ENCODE measurements around the gene APOL1.

APOL1 gene

DNA sequence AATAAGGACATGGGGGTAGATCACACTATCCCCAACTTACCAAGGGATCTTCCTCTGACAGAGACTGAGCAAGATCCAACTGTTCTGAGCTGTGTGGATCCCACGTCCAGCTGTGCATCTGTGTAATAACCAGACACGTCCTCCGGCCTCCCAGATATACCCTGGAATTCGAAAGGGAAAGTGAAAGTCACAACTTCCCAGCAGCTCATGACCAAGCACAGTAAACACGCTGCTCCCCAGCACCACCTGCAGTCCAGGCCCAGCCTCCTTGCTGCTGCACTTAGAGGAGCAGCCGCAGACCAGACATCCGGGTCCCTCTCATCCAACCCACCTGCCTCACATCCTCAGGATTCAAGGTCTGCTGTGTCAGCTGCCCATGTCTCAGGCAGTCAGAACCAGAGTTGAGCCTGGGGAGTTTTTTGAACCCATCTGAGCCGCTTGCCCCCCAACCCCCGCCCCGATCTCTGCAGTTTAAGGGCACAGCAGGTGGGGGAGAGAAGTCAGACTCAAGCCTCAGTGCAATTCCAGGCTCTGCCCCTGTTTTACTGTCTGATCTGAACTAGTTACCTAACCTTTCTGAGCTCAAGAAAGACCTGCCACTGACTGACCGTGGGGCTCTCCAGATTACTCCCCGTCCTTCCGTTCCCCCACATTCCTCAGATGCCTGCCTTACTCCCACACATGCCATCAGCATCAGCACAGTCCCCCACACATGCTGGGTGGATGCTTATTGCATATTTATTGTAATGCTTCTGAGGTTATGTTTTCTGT, 13.3 kb upstream of the APOL1 start, which contains the start of gene APOL2:
Gene APOL2, minus strand, starts transcription at position 127 of the 771 bp plus-strand sequence. CDS start 6,365 bp downstream, outside the sequence.
- peak; percentile 16 for TF ChIP-seq POLR2A (IDR thresholded peaks at IDR 0.05; ENCODE audit: extremely low read depth, insufficient read length)
- TF ChIP-seq MYC (IDR thresholded peaks at IDR 0.05; ENCODE audit: low read depth, low read length), result peak; percentile 59; the same call in 1 of the 2 replicates
- TF ChIP-seq, protein P1, sequence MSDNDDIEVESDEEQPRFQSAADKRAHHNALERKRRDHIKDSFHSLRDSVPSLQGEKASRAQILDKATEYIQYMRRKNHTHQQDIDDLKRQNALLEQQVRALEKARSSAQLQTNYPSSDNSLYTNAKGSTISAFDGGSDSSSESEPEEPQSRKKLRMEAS (IDR thresholded peaks at IDR 0.05; ENCODE audit: low read depth, low read length), result peak; percentile 82
- TF ChIP-seq, protein P2, sequence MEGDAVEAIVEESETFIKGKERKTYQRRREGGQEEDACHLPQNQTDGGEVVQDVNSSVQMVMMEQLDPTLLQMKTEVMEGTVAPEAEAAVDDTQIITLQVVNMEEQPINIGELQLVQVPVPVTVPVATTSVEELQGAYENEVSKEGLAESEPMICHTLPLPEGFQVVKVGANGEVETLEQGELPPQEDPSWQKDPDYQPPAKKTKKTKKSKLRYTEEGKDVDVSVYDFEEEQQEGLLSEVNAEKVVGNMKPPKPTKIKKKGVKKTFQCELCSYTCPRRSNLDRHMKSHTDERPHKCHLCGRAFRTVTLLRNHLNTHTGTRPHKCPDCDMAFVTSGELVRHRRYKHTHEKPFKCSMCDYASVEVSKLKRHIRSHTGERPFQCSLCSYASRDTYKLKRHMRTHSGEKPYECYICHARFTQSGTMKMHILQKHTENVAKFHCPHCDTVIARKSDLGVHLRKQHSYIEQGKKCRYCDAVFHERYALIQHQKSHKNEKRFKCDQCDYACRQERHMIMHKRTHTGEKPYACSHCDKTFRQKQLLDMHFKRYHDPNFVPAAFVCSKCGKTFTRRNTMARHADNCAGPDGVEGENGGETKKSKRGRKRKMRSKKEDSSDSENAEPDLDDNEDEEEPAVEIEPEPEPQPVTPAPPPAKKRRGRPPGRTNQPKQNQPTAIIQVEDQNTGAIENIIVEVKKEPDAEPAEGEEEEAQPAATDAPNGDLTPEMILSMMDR (IDR thresholded peaks at IDR 0.05; ENCODE audit: low read depth, low read length), result peak; percentile 58
- peak; percentile 88 for DNase-seq (ENCODE audit: low read depth)
- H3K4me3 ChIP-seq (ENCODE audit: low read depth, low read length), result peak within 1 kb of the TSS; percentile 90

DNA sequence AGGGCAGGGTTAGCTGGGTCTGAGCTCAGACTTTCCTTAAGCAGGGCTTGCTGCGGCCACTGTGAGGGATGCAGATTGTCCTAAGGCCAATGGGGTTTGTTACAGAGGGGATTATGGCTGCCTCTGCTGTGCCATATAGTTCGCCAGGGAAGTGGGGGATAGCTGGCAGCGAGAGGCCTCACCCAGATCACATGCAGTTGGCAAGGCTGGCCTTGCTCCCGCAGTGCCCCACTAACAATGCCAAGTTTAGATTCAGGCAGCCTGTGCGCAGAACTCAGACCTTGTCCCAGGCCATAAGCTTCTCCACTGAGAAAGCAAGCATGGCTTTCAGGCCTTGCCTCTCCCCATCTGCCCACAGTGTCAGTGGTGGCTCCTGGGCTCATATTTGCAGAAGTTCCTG, 8.9 kb upstream of the APOL1 start:
- no peak for DNase-seq (ENCODE audit: low read depth)
- TF ChIP-seq, protein P2 (IDR thresholded peaks at IDR 0.05; ENCODE audit: low read depth, low read length), result no peak
- no peak for TF ChIP-seq MYC (IDR thresholded peaks at IDR 0.05; ENCODE audit: low read depth, low read length)
- TF ChIP-seq, protein P1 (IDR thresholded peaks at IDR 0.05; ENCODE audit: low read depth, low read length), result no peak
- TF ChIP-seq POLR2A (IDR thresholded peaks at IDR 0.05; ENCODE audit: extremely low read depth, insufficient read length), result no peak

DNA sequence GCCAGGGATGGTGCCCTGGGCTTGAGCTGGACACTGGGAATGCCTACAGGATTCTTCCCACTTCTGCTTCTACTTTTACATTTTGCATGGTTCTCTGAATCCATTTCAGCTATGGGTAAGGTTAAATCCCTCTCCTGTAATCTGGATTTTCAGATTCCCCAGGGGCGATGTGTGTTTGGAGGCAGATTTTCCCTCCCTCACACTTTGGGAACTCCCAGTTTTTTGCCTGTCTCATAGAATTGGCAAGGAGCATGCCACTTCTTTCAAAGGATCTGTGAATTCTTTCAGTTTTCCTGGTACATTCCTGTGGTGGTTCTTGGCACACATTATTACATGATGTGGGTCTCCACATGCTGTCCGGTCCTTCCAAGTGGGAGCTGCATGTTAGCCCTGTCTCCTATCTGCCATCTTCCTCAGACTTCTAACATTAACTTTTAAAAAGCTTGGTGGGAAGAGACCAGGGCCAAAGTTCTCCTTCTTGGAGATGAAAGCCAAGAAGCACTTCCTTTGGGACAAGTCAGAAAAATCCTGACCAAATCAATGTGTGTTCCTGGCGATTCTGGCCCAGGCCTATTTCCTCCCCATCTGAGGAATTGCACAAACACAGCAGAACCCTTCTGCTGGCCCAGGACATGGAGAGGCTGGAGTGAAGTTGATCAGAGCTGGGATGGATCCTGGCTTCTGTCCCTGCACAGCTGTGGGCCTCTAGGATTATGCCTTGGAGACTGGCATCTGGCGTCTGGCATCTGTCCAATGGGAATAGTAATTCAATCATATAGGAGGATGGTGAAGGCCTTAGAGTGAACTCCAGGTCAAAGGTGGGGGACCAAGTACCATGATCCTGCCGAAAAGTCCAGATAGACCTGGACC, 8.2 kb upstream of the APOL1 start:
- DNase-seq (ENCODE audit: low read depth), result no peak
- no peak overlapping the region for H3K4me3 ChIP-seq (ENCODE audit: low read depth, low read length)
- TF ChIP-seq, protein P1 (IDR thresholded peaks at IDR 0.05; ENCODE audit: low read depth, low read length), result no peak
- TF ChIP-seq MYC (IDR thresholded peaks at IDR 0.05; ENCODE audit: low read depth, low read length), result no peak
- TF ChIP-seq, protein P2 (IDR thresholded peaks at IDR 0.05; ENCODE audit: low read depth, low read length), result no peak
- TF ChIP-seq POLR2A (IDR thresholded peaks at IDR 0.05; ENCODE audit: extremely low read depth, insufficient read length), result no peak

More for the DNA sequence above, 8.9 kb upstream of the APOL1 start:
- H3K4me3 ChIP-seq (ENCODE audit: low read depth, low read length), result no peak overlapping the region

DNA sequence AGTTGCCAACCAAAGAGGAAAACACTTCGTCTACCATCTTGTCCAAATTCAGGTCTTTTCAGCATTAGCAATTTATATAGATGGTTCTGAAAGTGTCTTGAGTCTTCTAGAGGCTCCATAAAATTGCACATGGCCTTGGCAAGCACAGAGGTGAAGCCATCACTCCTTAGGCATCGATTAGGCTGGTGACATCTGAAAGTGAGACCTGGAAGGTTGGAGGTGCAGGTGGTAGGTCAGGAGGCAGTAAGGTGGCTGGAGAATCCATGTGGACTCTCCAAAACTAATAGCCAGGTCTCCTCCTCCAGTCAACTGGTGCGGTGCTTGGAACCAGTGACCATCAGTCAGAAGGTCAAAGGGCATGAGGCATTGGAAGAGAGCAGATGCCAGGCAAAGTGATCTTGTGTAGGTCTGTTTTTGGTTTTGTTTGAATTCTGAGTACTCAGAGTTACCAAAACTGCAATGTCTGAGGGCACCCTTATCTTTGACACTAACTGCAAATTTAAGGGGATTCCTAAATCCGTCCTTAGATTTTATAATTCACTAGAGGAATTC, 7.1 kb upstream of the APOL1 start:
- DNase-seq (ENCODE audit: low read depth), result no peak
- H3K4me3 ChIP-seq (ENCODE audit: low read depth, low read length), result no peak overlapping the region
- TF ChIP-seq POLR2A (IDR thresholded peaks at IDR 0.05; ENCODE audit: extremely low read depth, insufficient read length) (no peak), MYC (IDR thresholded peaks at IDR 0.05; ENCODE audit: low read depth, low read length) (no peak)
- TF ChIP-seq, protein P2 (IDR thresholded peaks at IDR 0.05; ENCODE audit: low read depth, low read length), result no peak
- TF ChIP-seq, protein P1 (IDR thresholded peaks at IDR 0.05; ENCODE audit: low read depth, low read length), result no peak

DNA sequence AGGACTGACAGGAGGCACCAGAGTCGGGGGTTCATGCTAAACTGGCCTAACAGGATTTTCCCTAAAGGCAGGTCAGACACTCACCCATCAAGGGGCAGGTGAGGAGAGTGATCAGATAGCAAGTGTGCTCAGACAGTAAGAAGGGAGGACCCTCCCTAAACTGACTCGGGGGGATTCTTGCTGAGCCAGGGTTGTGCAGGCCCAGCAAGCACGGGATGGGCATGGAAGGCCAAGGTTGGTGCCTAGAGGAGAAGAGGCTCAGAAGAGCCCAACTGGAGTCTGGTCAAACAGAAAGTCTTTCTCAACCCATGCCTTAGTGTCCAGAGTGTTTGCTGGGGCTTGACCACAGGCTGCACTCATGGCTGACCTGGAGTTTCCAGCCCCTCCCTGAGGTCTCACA, 6.2 kb upstream of the APOL1 start:
- DNase-seq (ENCODE audit: low read depth), result no peak
- no peak for TF ChIP-seq POLR2A (IDR thresholded peaks at IDR 0.05; ENCODE audit: extremely low read depth, insufficient read length)
- TF ChIP-seq, protein P2 (IDR thresholded peaks at IDR 0.05; ENCODE audit: low read depth, low read length), result no peak
- no peak for TF ChIP-seq MYC (IDR thresholded peaks at IDR 0.05; ENCODE audit: low read depth, low read length)
- TF ChIP-seq, protein P1 (IDR thresholded peaks at IDR 0.05; ENCODE audit: low read depth, low read length), result no peak
- no peak overlapping the region for H3K4me3 ChIP-seq (ENCODE audit: low read depth, low read length)

Measured in NB4 (cell line).